ENCODE data around the gene SYCE1. TPM values are rescaled to one million over a fixed set of nuclear protein-coding genes. Genes with fewer than 3 reads are reported as not detected.

SYCE1 gene
- total RNA-seq, 1 donor: 0.72 TPM

GRCh38 chr10:133536198-133536597 lies 29.2 kb downstream of the SYCE1 start:
- H3K4me3 ChIP-seq (ENCODE audit: insufficient read depth, low read length): no peak overlapping the region
- no peaks in the 10 kb centered on the region for H3K79me2 ChIP-seq (ENCODE audit: insufficient read depth, low read length)
- no peak overlapping the region for H2AFZ ChIP-seq (ENCODE audit: low read length)
- TF ChIP-seq CTCF (IDR thresholded peaks at IDR 0.05; ENCODE audit: extremely low read depth, low read depth, low read length): no peak
- no peaks in the 10 kb centered on the region for H3K9me3 ChIP-seq (ENCODE audit: low read depth, low read length)
- H3K4me2 ChIP-seq (ENCODE audit: insufficient read depth, low read length): no peak overlapping the region
- no peak for DNase-seq (ENCODE audit: insufficient read length, low spot score, missing footprints)
- H3K27ac ChIP-seq (ENCODE audit: low read depth, low read length): no peak overlapping the region
- no peaks in the 10 kb centered on the region for H3K27me3 ChIP-seq (ENCODE audit: insufficient read depth, low read length)
- H4K20me1 ChIP-seq (ENCODE audit: insufficient read depth, low read length): no peaks in the 10 kb centered on the region
- H3K36me3 ChIP-seq (ENCODE audit: insufficient read depth, low read length): no peaks in the 10 kb centered on the region
- H3K4me1 ChIP-seq (ENCODE audit: insufficient read depth, low read length): no peaks in the 10 kb centered on the region

DNA sequence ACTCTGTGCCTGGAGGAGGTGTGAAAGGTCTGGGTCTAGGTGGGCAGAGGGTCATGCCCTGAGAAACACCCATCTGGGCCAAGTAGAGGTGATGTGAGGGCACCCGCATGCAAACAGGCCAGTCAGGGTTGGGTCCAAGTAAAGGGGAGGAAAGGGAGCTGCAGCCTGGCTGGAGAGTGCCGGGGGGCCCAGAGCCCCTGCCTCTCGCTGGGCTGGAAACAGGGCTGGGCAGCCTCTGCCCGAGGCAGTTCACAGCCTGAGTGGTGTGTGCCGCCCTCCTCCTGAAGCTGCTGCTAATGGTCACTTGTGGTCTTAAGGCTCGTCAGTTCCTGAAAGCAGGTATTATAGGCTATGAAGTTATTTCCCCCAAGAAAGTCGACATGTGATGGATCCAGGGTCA lies 31.0 kb downstream of the SYCE1 start:
- no peaks in the 10 kb centered on the region for H3K4me1 ChIP-seq (ENCODE audit: insufficient read depth, low read length)
- no peaks in the 10 kb centered on the region for H3K36me3 ChIP-seq (ENCODE audit: insufficient read depth, low read length)
- H2AFZ ChIP-seq (ENCODE audit: low read length): no peak overlapping the region
- no peak for DNase-seq (ENCODE audit: insufficient read length, low spot score, missing footprints)
- H3K79me2 ChIP-seq (ENCODE audit: insufficient read depth, low read length): no peaks in the 10 kb centered on the region
- no peaks in the 10 kb centered on the region for H3K9me3 ChIP-seq (ENCODE audit: low read depth, low read length)
- H3K27ac ChIP-seq (ENCODE audit: low read depth, low read length): no peak overlapping the region
- H3K4me2 ChIP-seq (ENCODE audit: insufficient read depth, low read length): no peak overlapping the region
- no peak for TF ChIP-seq CTCF (IDR thresholded peaks at IDR 0.05; ENCODE audit: extremely low read depth, low read depth, low read length)
- H3K4me3 ChIP-seq (ENCODE audit: insufficient read depth, low read length): no peak overlapping the region
- H3K27me3 ChIP-seq (ENCODE audit: insufficient read depth, low read length): peaks cover 16% of the 10 kb centered on the region
- H4K20me1 ChIP-seq (ENCODE audit: insufficient read depth, low read length): no peaks in the 10 kb centered on the region

DNA sequence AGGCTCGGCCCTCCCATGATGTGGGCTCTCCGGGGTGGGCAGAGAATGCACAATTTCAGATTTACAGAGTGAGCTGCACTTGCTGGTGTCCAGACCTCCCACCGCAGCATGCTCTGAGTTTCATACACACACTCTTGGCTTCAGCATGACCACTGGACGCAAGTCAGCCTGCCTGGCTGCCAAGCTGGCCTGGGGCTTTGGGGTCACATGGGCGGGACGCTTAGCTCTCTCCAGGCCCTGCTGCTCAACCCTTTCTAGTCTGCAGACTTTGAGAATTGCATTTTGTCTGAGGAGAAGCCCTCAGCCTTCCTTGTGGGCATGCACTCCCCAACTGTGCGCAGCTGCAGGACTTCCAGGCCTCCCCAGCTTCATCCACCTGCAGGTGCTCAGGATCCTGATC lies 32.5 kb downstream of the SYCE1 start:
- Histone ChIP-seq H3K27ac (ENCODE audit: low read depth, low read length) (no peak overlapping the region), H3K4me2 (ENCODE audit: insufficient read depth, low read length) (no peak overlapping the region), H3K79me2 (ENCODE audit: insufficient read depth, low read length) (no peaks in the 10 kb centered on the region), H3K9me3 (ENCODE audit: low read depth, low read length) (no peaks in the 10 kb centered on the region), H3K4me3 (ENCODE audit: insufficient read depth, low read length) (no peak overlapping the region), H4K20me1 (ENCODE audit: insufficient read depth, low read length) (no peaks in the 10 kb centered on the region), H3K4me1 (ENCODE audit: insufficient read depth, low read length) (peaks cover 3% of the 10 kb centered on the region), H2AFZ (ENCODE audit: low read length) (no peak overlapping the region), H3K27me3 (ENCODE audit: insufficient read depth, low read length) (peaks cover 31% of the 10 kb centered on the region), H3K36me3 (ENCODE audit: insufficient read depth, low read length) (no peaks in the 10 kb centered on the region)
- no peak for DNase-seq (ENCODE audit: insufficient read length, low spot score, missing footprints)
- no peak for TF ChIP-seq CTCF (IDR thresholded peaks at IDR 0.05; ENCODE audit: extremely low read depth, low read depth, low read length)

DNA sequence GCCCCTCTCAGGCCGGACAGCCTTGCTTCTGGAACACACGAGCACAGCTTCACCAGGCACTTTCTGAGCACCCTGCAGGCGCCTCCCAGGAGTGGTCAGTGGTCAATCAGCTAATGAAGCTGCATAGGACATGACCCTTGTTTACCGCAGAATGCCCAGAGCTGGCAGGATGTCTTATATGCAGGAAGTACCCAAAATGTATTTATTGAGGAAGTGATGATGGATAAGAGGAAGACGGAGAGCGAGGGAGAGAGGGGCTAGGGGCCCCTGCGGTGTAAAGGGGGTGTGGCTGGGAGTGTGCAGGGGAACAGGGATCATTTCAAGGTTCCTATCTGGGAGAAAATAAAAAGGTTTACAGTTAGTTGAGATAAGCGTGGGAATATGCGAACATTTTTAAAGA lies 34.9 kb downstream of the SYCE1 start:
- Histone ChIP-seq H3K27me3 (ENCODE audit: insufficient read depth, low read length) (peaks cover 44% of the 10 kb centered on the region), H3K27ac (ENCODE audit: low read depth, low read length) (no peak overlapping the region)
- no peak for TF ChIP-seq CTCF (IDR thresholded peaks at IDR 0.05; ENCODE audit: extremely low read depth, low read depth, low read length)

More for the DNA sequence above, 34.9 kb downstream of the SYCE1 start:
- H3K4me1 ChIP-seq (ENCODE audit: insufficient read depth, low read length): peaks cover 3% of the 10 kb centered on the region
- no peaks in the 10 kb centered on the region for H3K9me3 ChIP-seq (ENCODE audit: low read depth, low read length)
- no peak overlapping the region for H3K4me3 ChIP-seq (ENCODE audit: insufficient read depth, low read length)
- no peaks in the 10 kb centered on the region for H3K79me2 ChIP-seq (ENCODE audit: insufficient read depth, low read length)
- no peaks in the 10 kb centered on the region for H3K36me3 ChIP-seq (ENCODE audit: insufficient read depth, low read length)
- no peaks in the 10 kb centered on the region for H4K20me1 ChIP-seq (ENCODE audit: insufficient read depth, low read length)
- no peak overlapping the region for H3K4me2 ChIP-seq (ENCODE audit: insufficient read depth, low read length)
- no peak for DNase-seq (ENCODE audit: insufficient read length, low spot score, missing footprints)
- H2AFZ ChIP-seq (ENCODE audit: low read length): no peak overlapping the region
